Measurements from ENCODE around the gene SPRR5. TPM values are rescaled to one million over a fixed set of nuclear protein-coding genes. Genes with fewer than 3 reads are reported as not detected.

The SPRR5 gene
- total RNA-seq, 1 experiment from 2014 or later, result not detected

DNA sequence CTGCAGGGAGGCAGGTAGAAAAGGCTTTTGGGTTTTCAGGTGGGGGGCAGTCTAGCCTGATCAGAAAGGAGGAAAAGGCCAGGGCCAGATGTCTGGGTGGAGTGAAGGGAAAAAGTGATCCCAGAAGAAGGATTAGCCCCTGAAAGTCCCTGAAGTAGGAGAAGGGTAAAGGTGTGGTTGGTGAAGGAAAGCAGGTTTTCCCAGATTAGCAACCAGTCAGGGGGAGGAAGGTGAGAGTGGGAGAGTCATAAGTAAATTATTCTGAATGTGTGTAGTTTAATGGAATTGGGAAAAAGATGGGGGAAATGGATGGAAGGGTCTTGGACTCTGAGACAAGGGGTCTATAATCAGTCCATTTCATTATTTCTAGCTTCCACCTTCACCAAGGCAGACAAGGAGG lies 36.2 kb downstream of the SPRR5 start:
- DNase-seq (ENCODE audit: low spot score), result no peak

DNA sequence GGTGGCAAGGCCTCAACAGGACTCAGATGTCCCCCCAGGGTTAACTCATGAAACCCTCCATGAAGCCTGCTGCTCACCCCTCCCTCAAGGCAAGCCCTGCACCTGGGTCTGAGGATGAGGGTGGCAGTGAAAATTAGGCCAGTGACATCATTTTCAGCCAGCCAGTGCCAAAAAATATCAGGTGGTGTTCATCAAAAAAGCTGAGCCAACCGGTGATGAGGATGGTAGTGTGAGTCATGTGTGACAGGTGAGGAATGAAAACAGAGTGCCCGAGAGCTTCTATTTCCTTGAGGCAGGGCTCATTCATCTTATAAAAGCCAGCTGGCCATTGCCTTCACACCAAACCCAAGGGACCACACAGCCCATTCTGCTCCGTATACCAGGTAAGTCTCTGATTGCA lies 36.7 kb downstream of the SPRR5 start, which contains the start of gene SPRR1A:
TSS of gene SPRR1A (plus strand) at position 339 of the 400 bp plus-strand sequence. CDS start 1,150 bp downstream, outside the sequence.
- no peak for DNase-seq (ENCODE audit: low spot score)

DNA sequence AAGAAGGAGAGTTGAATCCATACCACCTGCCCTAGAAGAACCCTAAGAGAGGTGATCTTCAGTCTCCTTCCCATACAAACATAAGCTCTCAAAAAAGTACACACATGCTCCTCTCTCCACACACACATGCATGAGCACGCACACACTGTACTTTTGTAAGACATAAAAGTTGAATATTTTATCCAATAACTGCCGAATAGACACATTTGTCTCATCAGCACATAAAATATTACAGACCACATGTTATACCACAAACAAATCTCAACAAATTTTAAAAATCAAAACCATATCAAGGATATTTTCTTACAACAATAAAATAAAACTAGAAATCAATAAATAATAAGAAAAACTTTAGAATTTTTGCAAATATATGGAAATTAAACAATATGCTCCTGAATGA lies 39.6 kb downstream of the SPRR5 start:
- no peak for DNase-seq (ENCODE audit: low spot score)

DNA sequence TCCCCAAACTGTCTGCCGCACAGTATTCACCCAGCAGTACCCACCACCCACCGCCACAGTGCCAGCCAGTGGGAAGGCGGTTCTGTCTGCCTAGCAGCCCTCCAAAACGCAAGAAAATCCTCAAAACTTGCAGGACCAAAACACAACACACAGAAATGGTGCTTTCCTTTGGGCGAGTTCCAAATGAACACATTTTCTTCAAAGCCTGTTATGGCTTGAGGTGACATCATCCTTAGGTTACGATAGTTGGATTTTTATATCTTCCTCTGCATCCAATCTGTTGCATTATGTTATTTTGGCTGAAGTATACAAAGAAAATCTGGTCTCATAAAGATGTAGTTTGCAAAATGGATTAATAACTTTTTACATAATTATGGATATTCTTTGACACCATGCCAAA lies 46.2 kb downstream of the SPRR5 start:
- DNase-seq (ENCODE audit: low spot score), result no peak

DNA sequence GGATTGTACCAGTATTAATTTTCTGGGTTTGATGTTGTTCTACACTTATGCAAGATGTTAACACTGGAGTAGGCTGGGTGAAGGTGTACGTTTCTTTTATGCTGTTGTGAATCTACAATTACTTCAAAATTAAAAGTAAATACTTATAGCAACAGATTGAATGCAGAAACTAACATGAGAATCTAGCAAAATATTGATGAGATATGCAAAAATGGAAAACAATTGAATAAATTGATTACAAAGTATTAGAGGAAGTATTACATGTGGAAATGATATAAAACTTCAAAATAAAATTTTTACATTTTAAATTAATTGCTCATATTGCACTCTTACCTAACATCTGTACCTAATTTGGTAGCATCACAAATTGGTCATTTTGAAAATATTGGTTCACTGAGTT lies 48.8 kb downstream of the SPRR5 start:
- DNase-seq (ENCODE audit: low spot score), result no peak

DNA sequence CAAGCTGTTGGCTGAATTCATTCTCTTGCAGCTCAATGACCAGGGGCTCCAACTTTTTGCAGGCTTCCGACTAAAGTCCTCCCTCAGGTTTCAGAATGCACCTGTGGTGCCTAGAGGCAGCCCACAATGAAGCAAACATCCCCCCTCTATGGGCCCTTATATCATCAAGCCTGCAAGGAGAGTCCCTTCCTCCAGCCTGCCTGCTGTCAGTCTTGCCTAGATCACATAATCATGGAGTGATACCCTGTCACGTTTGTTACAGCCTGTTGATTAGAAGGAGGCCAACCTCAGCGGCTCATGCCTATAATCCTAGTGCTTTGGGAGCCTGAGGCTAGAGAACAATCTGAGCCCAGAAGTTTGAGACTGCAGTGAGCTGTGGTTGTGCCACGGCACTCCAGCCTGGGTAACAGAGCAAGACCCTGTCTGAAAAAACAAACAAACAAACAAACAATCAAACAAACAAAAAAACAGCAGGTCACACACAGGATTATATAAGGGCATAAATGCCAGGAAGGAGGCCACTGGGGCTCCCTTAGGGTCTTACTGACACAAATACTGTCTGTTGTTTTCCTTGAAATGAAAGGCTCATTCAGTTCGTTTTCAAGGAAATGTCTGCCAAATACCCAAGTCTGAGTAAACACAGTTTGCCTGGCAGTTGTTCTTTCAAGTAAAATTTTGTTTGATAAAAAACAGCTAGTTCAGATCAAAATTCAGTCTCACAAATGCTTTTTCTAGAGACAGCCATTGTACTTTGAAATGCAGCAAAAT lies 49.8 kb downstream of the SPRR5 start:
- no peak for DNase-seq (ENCODE audit: low spot score)

DNA sequence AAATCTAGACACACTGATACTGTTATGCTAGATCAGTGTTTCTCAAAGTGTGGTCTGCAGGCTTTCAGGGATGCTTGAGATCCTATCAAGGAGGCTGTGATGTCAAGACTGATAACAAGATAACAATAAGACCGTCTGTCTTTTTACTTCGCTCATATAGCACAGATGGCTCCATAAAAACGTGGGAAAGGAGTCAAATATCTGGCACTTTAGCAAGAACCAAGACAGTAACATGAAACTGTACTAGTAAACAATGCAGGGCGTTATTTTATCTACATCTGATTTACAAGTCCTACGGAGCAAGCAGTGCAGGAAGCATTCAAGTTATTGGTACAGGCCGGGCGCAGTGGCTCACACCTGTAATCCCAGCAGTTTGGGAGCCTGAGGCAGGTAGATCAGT lies 50.9 kb downstream of the SPRR5 start:
- no peak for DNase-seq (ENCODE audit: low spot score)

DNA sequence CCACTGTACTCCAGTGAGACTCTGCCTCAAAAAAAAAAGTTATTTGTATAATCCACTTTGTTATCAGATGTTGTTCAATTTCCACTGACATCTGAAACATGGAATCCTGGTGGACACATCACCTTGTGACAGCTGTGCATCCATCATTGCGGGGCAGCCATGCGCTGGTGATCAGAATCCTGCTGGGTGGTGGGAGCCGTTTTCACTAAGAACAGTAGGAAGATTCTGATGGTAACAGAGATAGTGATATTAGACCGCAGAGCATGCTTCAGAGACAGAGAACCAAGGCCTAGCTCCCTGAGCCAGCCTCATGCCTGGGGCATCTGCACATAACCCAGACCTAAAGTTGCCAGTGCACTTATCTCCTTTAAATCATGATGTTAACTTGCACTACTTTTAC lies 51.5 kb downstream of the SPRR5 start:
- DNase-seq (ENCODE audit: low spot score), result no peak

Other genes with a start within 250 kb of the SPRR5 start
- not detected in 2 replicates for gene LCE2A, start 248.9 kb upstream of the SPRR5 start, total RNA-seq (2014; rRNA removed; shearing (Covaris generic))
- not detected in 2 replicates for gene LCE4A, start 239.0 kb upstream of the SPRR5 start, total RNA-seq (2014; rRNA removed; shearing (Covaris generic))
- not detected in 2 replicates for gene KPRP, start 189.2 kb upstream of the SPRR5 start, total RNA-seq (2014; rRNA removed; shearing (Covaris generic))
- not detected in 2 replicates for gene LCE1F, start 172.1 kb upstream of the SPRR5 start, total RNA-seq (2014; rRNA removed; shearing (Covaris generic))
- not detected in 2 replicates for gene LCE1E, start 160.9 kb upstream of the SPRR5 start, total RNA-seq (2014; rRNA removed; shearing (Covaris generic))
- not detected in 2 replicates for gene LCE1D, start 150.5 kb upstream of the SPRR5 start, total RNA-seq (2014; rRNA removed; shearing (Covaris generic))
- gene LCE1C, start 140.6 kb upstream of the SPRR5 start, total RNA-seq (2014; rRNA removed; shearing (Covaris generic)), result not detected in 2 replicates
- gene LCE1B, start 135.2 kb upstream of the SPRR5 start, total RNA-seq (2014; rRNA removed; shearing (Covaris generic)), result not detected in 2 replicates
- gene LCE1A, start 119.7 kb upstream of the SPRR5 start, total RNA-seq (2014; rRNA removed; shearing (Covaris generic)), result not detected in 2 replicates
- not detected in 2 replicates for gene LCE6A, start 104.3 kb upstream of the SPRR5 start, total RNA-seq (2014; rRNA removed; shearing (Covaris generic))
- not detected in 2 replicates for gene LCE7A, start 87.2 kb upstream of the SPRR5 start, total RNA-seq (2014; rRNA removed; shearing (Covaris generic))
- gene SMCP, start 68.9 kb upstream of the SPRR5 start, total RNA-seq (2014; rRNA removed; shearing (Covaris generic)), result not detected in 2 replicates
- not detected in 2 replicates for gene IVL, start 38.7 kb upstream of the SPRR5 start, total RNA-seq (2014; rRNA removed; shearing (Covaris generic))
- gene SPRR4, start 23.4 kb downstream of the SPRR5 start, total RNA-seq (2014; rRNA removed; shearing (Covaris generic)), result not detected in 2 replicates
- not detected in 2 replicates for gene SPRR1A, start 36.9 kb downstream of the SPRR5 start, total RNA-seq (2014; rRNA removed; shearing (Covaris generic))
- gene SPRR3, start 54.5 kb downstream of the SPRR5 start, total RNA-seq (2014; rRNA removed; shearing (Covaris generic)), result not detected in 2 replicates
- gene SPRR1B, start 84.0 kb downstream of the SPRR5 start, total RNA-seq (2014; rRNA removed; shearing (Covaris generic)), result not detected in 2 replicates
- not detected in 2 replicates for gene SPRR2D, start 93.9 kb downstream of the SPRR5 start, total RNA-seq (2014; rRNA removed; shearing (Covaris generic))
- gene SPRR2A, start 110.3 kb downstream of the SPRR5 start, total RNA-seq (2014; rRNA removed; shearing (Covaris generic)), result not detected in 2 replicates
- not detected in 2 replicates for gene SPRR2B, start 124.4 kb downstream of the SPRR5 start, total RNA-seq (2014; rRNA removed; shearing (Covaris generic))
- gene SPRR2E, start 147.3 kb downstream of the SPRR5 start, total RNA-seq (2014; rRNA removed; shearing (Covaris generic)), result not detected in 2 replicates
- gene SPRR2F, start 166.3 kb downstream of the SPRR5 start, total RNA-seq (2014; rRNA removed; shearing (Covaris generic)), result not detected in 2 replicates
- gene SPRR2G, start 203.7 kb downstream of the SPRR5 start, total RNA-seq (2014; rRNA removed; shearing (Covaris generic)), result not detected in 2 replicates

Data from A172 (cell line).